ENCODE data around the gene DZIP1L.

The DZIP1L gene

DNA sequence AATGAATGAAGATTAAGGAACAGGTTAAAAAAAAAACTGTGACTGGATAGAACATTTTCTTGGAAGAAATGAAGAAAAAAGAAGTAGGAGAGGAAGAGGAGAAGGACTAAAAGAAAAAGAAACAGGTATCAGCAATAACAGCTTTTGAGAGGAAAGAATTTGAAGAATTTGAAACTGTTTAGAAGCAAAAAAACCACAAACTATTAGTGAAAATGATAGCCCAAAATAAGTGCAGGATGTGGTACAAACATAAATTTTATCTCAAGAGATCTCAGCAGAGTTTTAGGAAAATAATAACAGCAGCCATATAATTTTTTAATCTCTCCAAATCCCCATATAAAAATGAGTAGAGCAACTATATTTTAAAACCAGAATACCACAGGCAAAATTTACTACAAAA is 25.5 kb upstream of the DZIP1L start:
- no peak for DNase-seq
- no peaks in the 10 kb centered on the region for H3K4me1 ChIP-seq
- no peak overlapping the region for H3K27ac ChIP-seq
- no peaks in the 10 kb centered on the region for H3K27me3 ChIP-seq
- TF ChIP-seq, protein P1, sequence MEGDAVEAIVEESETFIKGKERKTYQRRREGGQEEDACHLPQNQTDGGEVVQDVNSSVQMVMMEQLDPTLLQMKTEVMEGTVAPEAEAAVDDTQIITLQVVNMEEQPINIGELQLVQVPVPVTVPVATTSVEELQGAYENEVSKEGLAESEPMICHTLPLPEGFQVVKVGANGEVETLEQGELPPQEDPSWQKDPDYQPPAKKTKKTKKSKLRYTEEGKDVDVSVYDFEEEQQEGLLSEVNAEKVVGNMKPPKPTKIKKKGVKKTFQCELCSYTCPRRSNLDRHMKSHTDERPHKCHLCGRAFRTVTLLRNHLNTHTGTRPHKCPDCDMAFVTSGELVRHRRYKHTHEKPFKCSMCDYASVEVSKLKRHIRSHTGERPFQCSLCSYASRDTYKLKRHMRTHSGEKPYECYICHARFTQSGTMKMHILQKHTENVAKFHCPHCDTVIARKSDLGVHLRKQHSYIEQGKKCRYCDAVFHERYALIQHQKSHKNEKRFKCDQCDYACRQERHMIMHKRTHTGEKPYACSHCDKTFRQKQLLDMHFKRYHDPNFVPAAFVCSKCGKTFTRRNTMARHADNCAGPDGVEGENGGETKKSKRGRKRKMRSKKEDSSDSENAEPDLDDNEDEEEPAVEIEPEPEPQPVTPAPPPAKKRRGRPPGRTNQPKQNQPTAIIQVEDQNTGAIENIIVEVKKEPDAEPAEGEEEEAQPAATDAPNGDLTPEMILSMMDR (IDR thresholded peaks at IDR 0.05), result no peak
- no peak overlapping the region for H3K4me3 ChIP-seq
- intact Hi-C loops (cut with DNase I; ENCODE audit: low total_unique reads), result no loop called here
- no peaks in the 10 kb centered on the region for H3K9me3 ChIP-seq
- no peaks in the 10 kb centered on the region for H3K36me3 ChIP-seq

DNA sequence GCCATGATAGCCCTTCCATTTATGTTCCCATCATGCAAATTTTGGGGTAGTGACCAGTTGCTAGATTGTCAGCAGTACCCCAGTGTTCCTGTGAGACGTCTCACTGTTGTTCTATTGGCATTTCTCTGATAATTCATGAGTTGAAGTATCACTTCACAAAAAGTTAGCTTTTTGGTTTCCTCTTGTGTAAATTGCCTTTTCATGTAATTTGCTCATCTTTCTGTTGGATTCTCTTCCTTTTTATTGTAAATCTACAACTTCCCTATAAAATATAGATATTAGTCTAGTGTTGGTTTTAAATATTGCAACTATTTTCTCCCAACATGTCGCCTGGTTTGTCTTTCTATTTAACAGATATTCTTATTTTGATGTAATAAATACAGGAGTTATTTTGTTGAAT is 24.3 kb upstream of the DZIP1L start:
- TF ChIP-seq, protein P1 (IDR thresholded peaks at IDR 0.05), result no peak
- intact Hi-C loops (cut with DNase I; ENCODE audit: low total_unique reads), result no loop called here
- Histone ChIP-seq H3K27me3 (no peaks in the 10 kb centered on the region), H3K27ac (no peak overlapping the region), H3K9me3 (no peaks in the 10 kb centered on the region), H3K4me3 (no peak overlapping the region), H3K4me1 (no peaks in the 10 kb centered on the region), H3K36me3 (no peaks in the 10 kb centered on the region)
- DNase-seq, result no peak

DNA sequence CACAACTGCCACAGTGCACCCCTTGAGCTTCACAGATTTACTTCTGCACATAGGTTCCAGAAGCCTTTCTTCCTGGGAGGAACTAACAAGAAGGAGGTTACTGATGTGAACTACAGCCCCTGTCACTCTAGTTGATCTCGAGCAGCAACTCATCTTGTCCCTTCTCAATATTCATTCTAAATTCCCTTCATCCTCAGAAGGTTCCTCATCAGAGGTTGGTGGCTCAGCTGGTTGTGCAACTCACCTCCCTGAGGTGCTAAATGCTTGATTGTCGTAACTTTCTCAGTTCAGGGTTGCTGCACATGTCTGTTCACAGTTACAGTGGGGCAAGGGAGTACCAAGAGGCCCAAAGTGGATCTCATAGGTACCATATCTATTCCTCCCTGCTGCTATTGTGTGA is 22.5 kb upstream of the DZIP1L start:
- Histone ChIP-seq H3K4me3 (no peak overlapping the region), H3K4me1 (no peaks in the 10 kb centered on the region), H3K27ac (no peak overlapping the region), H3K36me3 (no peaks in the 10 kb centered on the region), H3K9me3 (no peaks in the 10 kb centered on the region), H3K27me3 (no peaks in the 10 kb centered on the region)
- DNase-seq, result no peak
- intact Hi-C loops (cut with DNase I; ENCODE audit: low total_unique reads), result no loop called here
- TF ChIP-seq, protein P1 (IDR thresholded peaks at IDR 0.05), result no peak

DNA sequence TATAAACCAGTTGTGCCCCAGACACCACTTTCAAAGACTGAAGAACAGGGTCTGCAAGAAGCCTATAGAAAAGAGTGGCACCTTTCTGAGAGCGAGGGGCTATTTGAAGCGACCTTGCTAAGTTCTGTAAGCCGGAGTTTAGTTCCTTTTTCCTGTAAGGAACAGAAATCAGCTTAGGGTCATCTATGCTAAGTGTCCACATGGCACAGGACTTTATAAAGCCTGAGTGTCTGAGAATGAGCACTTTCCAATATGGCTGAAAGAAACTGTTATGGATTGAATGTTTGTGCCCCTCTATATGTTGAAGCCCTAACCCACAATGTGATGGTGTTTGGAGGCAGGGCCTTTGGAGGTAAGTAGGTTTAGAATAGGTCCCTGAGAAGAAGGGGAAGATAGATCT is 20.8 kb upstream of the DZIP1L start:
- no peak overlapping the region for H3K27ac ChIP-seq
- H3K4me1 ChIP-seq, result no peaks in the 10 kb centered on the region
- H3K4me3 ChIP-seq, result no peak overlapping the region
- intact Hi-C loops (cut with DNase I; ENCODE audit: low total_unique reads), result no loop called here
- no peaks in the 10 kb centered on the region for H3K27me3 ChIP-seq
- no peaks in the 10 kb centered on the region for H3K9me3 ChIP-seq
- H3K36me3 ChIP-seq, result no peaks in the 10 kb centered on the region
- TF ChIP-seq, protein P1 (IDR thresholded peaks at IDR 0.05), result no peak
- DNase-seq, result no peak

DNA sequence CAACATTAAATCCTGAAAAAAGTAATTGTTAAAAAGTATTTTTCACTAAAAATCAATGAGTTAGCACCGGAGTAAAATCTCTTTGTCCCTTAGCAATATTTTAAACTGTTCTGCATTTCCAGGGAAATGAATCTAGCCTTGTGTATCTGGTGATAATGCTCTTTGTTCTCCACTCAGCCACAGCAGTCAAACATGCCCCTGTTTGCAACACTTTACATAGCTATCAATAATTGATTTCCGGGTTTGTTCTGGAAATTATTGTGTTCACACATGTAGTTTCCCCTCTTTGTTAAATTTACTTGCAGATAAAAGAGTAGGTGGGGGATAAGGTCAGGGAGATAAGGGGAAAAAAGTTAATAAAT is 20.4 kb upstream of the DZIP1L start:
- no peak for DNase-seq
- no peak overlapping the region for H3K4me3 ChIP-seq
- TF ChIP-seq, protein P1 (IDR thresholded peaks at IDR 0.05), result no peak
- no peaks in the 10 kb centered on the region for H3K36me3 ChIP-seq
- H3K27ac ChIP-seq, result no peak overlapping the region
- intact Hi-C loops (cut with DNase I; ENCODE audit: low total_unique reads), result no loop called here
- H3K4me1 ChIP-seq, result no peaks in the 10 kb centered on the region
- H3K27me3 ChIP-seq, result no peaks in the 10 kb centered on the region
- H3K9me3 ChIP-seq, result no peaks in the 10 kb centered on the region

DNA sequence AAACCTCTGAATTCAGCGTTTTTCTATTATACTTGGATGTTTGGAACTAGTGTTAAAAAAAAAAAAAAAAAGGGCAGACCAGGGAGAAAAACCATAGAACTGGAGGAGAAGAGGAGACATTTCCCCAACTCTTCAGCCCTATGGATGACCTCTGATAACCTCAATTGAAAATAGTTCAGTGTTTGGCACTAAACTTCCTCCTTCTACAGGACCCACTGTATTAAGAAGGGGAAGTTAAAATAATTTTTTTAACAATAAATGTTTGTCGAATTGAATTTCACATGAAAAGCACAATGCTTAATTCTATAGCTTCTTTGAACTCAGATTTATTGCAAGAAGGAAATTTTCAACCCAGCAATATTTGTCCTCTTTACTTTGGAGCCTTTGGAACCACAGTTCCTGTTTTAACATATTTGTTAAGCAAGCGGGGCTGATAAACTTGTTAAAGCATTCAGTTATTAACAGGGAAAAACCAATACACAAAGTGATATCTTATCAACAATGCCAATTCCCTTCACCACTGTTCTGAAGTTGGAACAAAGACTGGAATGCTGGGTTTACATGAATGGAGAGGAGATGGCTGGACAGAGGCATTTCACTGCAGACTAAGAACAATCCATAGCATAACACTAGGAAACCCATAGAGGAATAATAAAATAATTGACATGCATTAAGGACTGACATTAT is 19.9 kb upstream of the DZIP1L start:
- no peak overlapping the region for H3K4me3 ChIP-seq
- H3K27me3 ChIP-seq, result no peaks in the 10 kb centered on the region
- no peaks in the 10 kb centered on the region for H3K36me3 ChIP-seq
- intact Hi-C loops (cut with DNase I; ENCODE audit: low total_unique reads), result no loop called here
- no peak overlapping the region for H3K27ac ChIP-seq
- no peak for DNase-seq
- TF ChIP-seq, protein P1 (IDR thresholded peaks at IDR 0.05), result no peak
- no peaks in the 10 kb centered on the region for H3K4me1 ChIP-seq
- no peaks in the 10 kb centered on the region for H3K9me3 ChIP-seq

All from tibial artery (tissue), 4 donors.